NCI-H748 treated with DMSO at 0.1 percent for 48 hours (cell line): ENCODE data around the gene CASKIN2.

Experiments
- DNase-seq: peaks from one replicate; lab custom pipeline; 2025; lab: John Stamatoyannopoulos, UW

CASKIN2 gene

DNA sequence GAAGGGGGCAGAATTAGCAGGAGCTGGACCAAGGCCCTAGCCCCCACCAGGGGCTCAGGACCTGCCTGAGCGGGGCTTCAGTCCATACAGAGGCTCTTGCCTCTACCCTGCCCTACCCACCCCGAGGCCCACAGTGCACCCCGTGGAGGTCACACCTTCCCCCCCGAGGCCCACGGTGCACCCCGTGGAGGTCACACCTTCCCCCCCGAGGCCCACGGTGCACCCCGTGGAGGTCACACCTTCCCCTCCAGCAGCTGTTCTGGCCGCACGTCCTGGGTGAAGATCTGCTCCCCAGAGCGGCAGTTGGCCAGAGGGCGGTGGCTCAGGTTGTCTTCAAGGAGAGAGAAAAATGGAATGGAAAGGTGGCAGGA is 11.4 kb downstream of the CASKIN2 start:
- no peak for DNase-seq

- no peak for DNase-seq
These were observed 11.9 kb downstream of the CASKIN2 start for GRCh38 chr17:75503337-75503950.

DNA sequence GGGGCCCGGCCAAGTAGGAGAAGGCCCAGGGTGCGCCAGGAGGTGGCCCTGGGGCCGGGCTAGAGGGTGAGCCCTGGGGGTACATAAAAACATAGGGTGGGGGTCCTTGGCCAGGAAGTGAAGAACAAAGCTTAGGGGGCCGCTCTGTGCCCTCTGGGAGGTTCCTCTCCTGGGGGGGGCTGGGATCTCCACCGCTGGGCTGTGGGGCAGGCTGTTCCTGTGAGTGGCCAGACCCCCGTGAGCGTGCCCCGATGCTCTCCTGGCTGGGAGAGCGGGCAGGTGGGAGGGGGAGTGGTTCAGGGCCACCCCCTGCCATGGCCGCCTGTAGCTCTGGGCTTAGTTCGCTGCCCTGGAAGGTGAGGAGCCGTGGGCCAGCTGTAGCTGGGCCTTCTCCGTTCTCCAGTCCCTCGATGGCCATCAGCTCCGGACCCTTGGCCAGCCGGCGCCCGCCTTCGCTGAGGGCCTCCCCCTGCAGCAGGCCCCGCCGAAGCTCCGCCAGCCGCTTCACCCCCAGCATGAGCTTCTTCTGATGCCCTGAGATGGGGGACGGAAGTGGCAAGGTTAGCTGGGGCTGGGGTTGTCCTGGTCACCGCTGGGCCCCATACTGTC is 12.5 kb downstream of the CASKIN2 start:
- DNase-seq: no peak

GRCh38 chr17:75502072-75502720 is 13.1 kb downstream of the CASKIN2 start:
- DNase-seq: no peak

GRCh38 chr17:75501378-75502071 is 13.8 kb downstream of the CASKIN2 start:
- DNase-seq: no peak

DNA sequence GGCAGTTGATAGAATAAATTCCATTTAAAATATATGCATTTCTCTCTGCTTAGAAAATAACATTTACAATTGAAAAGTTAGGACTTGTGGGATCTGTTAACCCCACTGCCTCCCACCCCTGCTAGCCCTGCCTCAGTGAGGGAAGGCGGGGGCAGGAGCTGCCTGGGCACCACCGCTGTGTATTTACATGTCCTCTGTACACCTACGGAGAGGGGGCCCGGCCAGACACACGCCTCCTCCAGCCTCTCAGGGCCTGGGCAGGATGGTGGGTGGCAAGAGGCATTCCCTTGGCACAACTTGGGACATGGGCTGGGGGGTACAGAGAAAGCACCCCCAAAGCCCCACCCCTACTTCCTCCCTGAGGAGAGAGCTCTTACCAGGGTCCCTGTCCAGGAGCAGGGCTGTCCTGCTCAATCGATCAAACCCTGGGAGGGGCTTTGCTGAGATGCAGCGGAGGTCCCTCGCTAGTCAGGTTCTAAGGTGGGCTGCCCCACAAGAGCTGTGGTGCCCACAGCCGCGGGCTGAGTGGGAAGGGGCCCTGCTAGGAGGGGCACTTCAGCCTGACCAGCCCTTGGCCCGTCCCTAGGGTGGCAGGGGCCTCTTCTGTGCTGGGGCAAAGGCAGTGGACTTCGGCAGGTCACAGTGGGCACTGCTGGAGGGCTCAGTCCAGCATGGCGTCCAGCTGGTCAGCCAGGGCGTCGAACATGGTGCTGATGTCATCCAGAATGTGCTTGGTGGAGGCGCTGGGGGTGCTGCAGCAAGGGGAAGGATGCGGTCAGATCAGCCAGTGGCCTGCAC is 14.7 kb downstream of the CASKIN2 start:
- DNase-seq: no peak

DNA sequence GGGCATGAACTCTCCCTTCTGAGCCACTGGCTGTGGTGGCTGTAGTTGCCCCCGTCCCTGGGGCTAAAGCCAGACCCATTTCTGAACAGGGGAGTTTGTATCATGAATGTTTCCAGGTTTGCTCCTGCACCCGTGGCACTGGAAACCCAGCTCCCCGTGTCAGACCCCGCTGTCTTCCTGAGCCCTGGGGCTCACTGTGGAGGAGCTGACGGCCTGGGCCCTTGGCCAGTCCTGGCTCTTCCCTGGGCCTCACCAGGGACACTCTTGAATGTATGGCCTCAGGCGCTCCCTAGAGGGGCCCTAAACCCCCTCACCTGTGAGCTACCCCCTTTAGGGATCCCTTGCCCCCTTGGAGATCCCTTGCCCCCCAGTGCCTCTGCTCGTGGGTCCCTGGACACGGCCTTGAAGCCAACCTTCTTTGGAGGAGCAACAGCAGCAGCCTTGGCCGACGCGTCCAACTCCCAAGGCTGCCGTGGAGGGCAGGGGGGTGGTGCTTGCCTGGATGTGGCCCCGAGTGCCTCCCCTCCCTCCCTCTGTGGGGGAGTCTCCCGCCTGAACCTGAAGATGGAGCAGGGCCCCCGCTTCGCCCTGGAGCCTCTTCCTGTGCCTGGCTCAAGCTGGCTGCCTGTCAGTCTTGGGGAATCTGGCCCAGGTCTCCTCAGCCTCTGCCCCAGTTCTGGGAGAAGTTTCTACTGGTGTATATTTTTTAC is 15.9 kb downstream of the CASKIN2 start:
- DNase-seq: no peak

DNA sequence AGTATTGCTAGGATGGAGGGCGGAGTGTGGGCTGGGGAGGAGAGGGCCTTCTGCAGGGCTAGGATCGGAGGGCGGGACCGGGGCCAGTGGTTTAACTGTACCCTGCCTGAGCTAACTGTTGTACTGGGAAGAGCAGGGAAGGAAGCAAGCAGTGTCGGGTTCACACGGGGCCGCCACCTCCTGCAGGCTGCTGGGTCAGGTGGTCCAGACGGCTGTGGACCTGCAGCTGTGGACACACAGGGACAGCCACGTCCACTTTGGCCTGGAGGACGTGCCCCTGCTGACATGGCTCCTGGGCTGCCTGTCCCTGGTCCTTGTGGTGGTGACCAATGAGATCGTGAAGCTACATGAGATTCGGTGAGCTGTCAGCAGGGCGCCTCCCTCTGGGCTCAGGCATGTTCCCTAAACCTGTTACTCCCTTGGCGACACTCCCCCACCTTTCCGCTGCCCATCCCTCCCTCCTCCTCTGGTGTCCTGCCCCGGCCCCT is 16.6 kb downstream of the CASKIN2 start:
- no peak for DNase-seq

DNA sequence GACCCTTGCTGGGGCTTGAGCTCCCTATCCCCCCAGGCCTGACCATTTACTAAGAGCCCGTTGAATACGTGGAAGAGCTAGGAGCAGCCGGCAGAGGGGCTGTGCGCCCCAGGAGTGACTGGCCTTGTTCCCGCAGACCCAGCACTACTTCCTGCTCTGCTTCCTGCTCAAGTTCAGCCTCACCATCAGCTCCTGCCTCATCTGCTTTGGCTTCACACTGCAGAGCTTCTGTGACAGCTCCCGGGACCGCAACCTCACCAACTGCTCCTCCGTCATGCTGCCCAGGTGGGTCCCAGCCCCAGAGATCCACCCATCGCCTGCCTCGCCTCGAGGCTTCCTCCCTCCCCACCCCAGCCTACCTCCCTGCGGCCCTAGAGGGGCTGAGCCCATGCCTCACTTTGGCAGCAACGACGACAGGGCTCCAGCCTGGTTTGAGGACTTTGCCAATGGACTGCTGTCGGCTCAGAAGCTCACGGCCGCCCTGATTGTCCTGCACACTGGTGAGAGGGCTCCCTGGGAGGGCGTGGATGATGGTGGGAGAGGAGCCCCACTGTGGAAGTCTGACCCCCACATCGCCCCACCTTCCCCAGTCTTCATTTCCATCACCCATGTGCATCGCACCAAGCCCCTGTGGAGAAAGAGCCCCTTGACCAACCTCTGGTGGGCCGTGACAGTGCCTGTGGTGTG is 17.2 kb downstream of the CASKIN2 start:
- no peak for DNase-seq

DNA sequence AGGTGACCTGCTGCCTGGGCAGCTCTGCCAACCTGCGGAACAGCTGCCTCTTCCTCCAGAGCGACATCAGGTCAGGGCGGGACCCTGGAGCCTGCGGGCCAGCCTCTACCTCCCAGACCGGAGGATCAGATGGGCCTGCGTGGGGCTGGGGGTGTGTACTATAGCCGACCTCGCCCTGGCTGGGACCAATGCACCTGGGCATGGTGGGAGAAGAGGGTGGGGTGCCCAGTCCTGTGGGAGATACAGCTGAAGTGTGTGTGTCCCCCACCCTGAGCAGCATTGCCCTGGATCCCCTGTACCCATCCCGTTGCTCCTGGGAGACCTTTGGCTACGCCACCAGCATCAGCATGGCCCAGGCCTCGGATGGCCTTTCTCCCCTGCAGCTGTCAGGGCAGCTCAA is 19.3 kb downstream of the CASKIN2 start:
- DNase-seq: no peak

DNA sequence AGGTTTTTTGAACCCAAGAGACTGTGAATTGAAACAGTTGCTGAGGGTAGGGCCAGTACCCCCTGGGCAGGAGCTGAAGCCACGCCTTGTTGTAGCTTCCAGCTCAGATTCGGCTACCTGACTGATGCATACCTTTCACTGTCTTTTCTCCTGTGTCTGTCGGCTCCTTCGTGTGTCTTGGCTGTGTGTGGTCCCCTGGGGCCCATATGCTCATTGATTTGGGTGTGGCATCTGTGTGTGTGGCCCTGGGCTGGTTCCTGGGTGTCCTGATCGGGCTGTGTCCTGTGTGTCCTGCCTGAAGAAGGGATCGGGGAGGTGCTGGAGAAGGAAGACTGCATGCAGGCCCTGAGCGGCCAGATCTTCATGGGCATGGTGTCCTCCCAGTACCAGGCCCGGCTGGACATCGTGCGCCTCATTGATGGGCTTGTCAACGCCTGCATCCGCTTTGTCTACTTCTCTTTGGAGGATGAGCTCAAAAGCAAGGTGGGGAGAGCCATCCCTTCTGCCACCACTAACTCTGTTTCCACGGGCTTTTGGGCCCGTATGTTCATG is 20.9 kb downstream of the CASKIN2 start:
- DNase-seq: no peak

GRCh38 chr17:75493476-75494129 is 21.7 kb downstream of the CASKIN2 start:
- no peak for DNase-seq

DNA sequence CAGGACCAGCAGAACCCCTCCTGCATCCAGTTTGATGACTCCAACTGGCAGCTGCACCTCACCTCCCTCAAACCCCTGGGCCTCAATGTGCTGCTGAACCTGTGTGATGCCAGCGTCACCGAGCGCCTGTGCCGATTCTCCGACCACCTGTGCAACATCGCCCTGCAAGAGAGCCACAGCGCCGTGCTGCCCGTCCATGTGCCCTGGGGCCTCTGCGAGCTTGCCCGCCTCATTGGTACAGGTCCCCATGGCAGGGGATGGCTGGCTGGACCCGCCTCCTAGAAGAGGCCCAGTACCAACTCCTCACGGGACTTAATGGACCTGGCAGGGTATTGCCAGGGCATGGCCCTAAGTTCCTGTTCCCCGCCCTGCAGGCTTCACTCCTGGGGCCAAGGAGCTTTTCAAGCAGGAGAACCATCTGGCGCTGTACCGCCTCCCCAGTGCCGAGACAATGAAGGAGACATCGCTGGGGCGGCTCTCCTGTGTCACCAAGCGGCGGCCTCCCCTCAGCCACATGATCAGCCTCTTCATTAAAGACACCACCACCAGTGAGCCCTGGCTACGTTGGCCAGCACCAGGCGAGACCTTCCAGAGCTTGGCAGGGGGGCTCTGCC is 22.7 kb downstream of the CASKIN2 start:
- no peak for DNase-seq

- no peak for DNase-seq
These were observed 23.7 kb downstream of the CASKIN2 start for GRCh38 chr17:75491680-75492079.

DNA sequence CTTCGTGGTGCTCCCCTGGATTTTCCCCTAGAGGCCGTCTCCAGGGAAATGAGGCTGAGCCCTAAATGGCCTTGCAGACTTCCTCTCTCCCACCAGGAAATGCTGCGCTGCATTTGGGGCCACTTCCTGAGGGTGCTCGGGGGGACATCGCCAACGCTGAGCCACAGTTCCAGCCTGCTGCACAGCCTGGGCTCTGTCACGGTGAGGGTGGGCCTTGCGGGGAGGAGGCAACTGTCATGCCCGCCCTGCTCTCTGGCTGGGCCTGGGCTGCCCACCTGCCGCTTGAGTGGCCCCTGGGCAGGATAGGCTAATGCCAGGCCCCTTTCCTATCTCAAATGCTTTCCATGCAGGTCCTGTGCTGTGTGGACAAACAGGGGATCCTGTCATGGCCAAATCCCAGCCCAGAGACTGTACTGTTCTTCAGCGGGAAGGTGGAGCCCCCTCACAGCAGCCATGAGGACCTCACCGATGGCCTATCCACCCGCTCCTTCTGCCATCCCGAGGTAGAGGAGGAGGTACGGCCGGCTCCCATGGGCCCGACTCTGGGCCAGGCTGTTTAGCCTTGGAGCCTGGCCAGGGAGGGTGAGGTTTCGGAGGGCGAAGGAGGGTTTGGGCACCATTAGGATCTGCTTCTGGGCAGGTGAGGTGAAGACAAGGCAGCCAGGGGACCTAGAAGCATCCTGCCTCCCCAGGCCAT is 24.2 kb downstream of the CASKIN2 start:
- DNase-seq: no peak

- no peak for DNase-seq
These were observed 25.1 kb downstream of the CASKIN2 start for GRCh38 chr17:75490173-75490743.

GRCh38 chr17:75489511-75489955 is 25.8 kb downstream of the CASKIN2 start:
- no peak for DNase-seq

GRCh38 chr17:75488693-75489510 is 26.4 kb downstream of the CASKIN2 start:
- DNase-seq: no peak
